Mesenchymal stem cell (in vitro differentiated cells and primary cell): ENCODE data around the gene CSPG4.
A peak's percentile ranks its signal among the peaks of the same experiment; 100 is the strongest.

Source experiments
- DNase-seq: peaks from one replicate; pipeline ENCODE4 v3.0.0-alpha.2; 2013
- H2AFZ ChIP-seq: one replicate; pipeline ENCODE4 v1.6.1; 2013; ENCODE audit warnings: low read depth, mild to moderate bottlenecking, control low read depth, inconsistent platforms, low read length, moderate library complexity
- H2AK5ac ChIP-seq: 2 replicates; pipeline ENCODE4 v1.6.1; 2013; ENCODE audit warnings: low read length, moderate library complexity, mild to moderate bottlenecking, inconsistent platforms; ENCODE audit not compliant: severe bottlenecking
- H2BK120ac ChIP-seq: one replicate; pipeline ENCODE4 v1.6.1; 2013; ENCODE audit warnings: low read depth, mild to moderate bottlenecking, inconsistent platforms, low read length, moderate library complexity
- H2BK12ac ChIP-seq, 2 experiments: one replicate each; pipeline ENCODE4 v1.6.1; 2013; ENCODE audit warnings: inconsistent platforms in 2 of 2, low read length in 2 of 2, mild to moderate bottlenecking in 2 of 2, moderate library complexity in 2 of 2, control low read depth in 1 of 2
- H2BK15ac ChIP-seq: one replicate; pipeline ENCODE4 v1.6.1; 2013; ENCODE audit warnings: mild to moderate bottlenecking, low read depth, inconsistent platforms; ENCODE audit not compliant: poor library complexity, severe bottlenecking
- H2BK5ac ChIP-seq: 2 replicates; pipeline ENCODE4 v1.6.1; 2013; ENCODE audit warnings: low read depth, mild to moderate bottlenecking, low read length, control low read depth, inconsistent platforms; ENCODE audit not compliant: poor library complexity, severe bottlenecking
- H3K14ac ChIP-seq, 2 experiments: one replicate each; pipeline ENCODE4 v1.6.1; 2013; ENCODE audit warnings: inconsistent platforms in 2 of 2, low read length in 2 of 2, control low read depth in 1 of 2, mild to moderate bottlenecking in 1 of 2, moderate library complexity in 1 of 2
- H3K18ac ChIP-seq, 2 experiments: one replicate each; pipeline ENCODE4 v1.6.1; 2013; ENCODE audit warnings: inconsistent platforms in 2 of 2, low read length in 2 of 2, control low read depth in 1 of 2, low read depth in 1 of 2, mild to moderate bottlenecking in 1 of 2
- H3K23ac ChIP-seq, 2 experiments: one replicate each; pipeline ENCODE4 v1.6.1; 2013; ENCODE audit warnings: inconsistent platforms in 2 of 2, low read length in 2 of 2, mild to moderate bottlenecking in 2 of 2, moderate library complexity in 2 of 2, control low read depth in 1 of 2
- H3K27ac ChIP-seq: 2 replicates; pipeline ENCODE4 v1.5.1; 2013; ENCODE audit warnings: mild to moderate bottlenecking, moderate library complexity, low read length, control low read depth, inconsistent platforms; ENCODE audit not compliant: poor library complexity, severe bottlenecking
- H3K27me3 ChIP-seq, 2 experiments: 2 replicates each; pipeline versions ENCODE4 v1.6.1 to v1.7.0; 2013; ENCODE audit warnings: low read length in 2 of 2, mild to moderate bottlenecking in 2 of 2, moderate library complexity in 2 of 2, control low read depth in 1 of 2, inconsistent platforms in 1 of 2; ENCODE audit not compliant: control insufficient read depth in 1 of 2, insufficient read depth in 1 of 2
- H3K36me3 ChIP-seq, 2 experiments: 2 replicates each; pipeline versions ENCODE4 v1.6.1 to v1.7.0; 2013; ENCODE audit warnings: low read length in 2 of 2, control low read depth in 1 of 2, inconsistent platforms in 1 of 2, low read depth in 1 of 2, mild to moderate bottlenecking in 1 of 2; ENCODE audit not compliant: insufficient read depth in 2 of 2, control insufficient read depth in 1 of 2
- H3K4ac ChIP-seq, 2 experiments: one replicate each; pipeline ENCODE4 v1.6.1; 2013; ENCODE audit warnings: inconsistent platforms in 2 of 2, low read length in 2 of 2, mild to moderate bottlenecking in 2 of 2, moderate library complexity in 2 of 2, control low read depth in 1 of 2, low read depth in 1 of 2
- H3K4me1 ChIP-seq: 2 replicates; pipeline ENCODE4 v1.6.1; 2013; ENCODE audit warnings: low read depth, low read length, control low read depth; ENCODE audit not compliant: control insufficient read depth, insufficient read depth
- H3K4me2 ChIP-seq: 2 replicates; pipeline ENCODE4 v1.6.1; 2013; ENCODE audit warnings: low read length, mild to moderate bottlenecking, inconsistent platforms; ENCODE audit not compliant: poor library complexity, severe bottlenecking
- H3K4me3 ChIP-seq, 2 experiments: 2 replicates each; pipeline versions ENCODE4 v1.5.1 to v1.7.0; 2013; ENCODE audit warnings: low read length in 2 of 2, mild to moderate bottlenecking in 2 of 2, control low read depth in 1 of 2, low read depth in 1 of 2; ENCODE audit not compliant: insufficient read depth in 1 of 2
- H3K79me1 ChIP-seq: replicated peaks from 2 replicates; pipeline ENCODE4 v1.6.1; 2013; ENCODE audit warnings: mild to moderate bottlenecking, control low read depth, low read length, inconsistent platforms; ENCODE audit not compliant: poor library complexity, severe bottlenecking
- H3K9ac ChIP-seq: 2 replicates; pipeline ENCODE4 v1.7.0; 2013; ENCODE audit warnings: mild to moderate bottlenecking, low read length, moderate library complexity
- H3K9me3 ChIP-seq: 2 replicates; pipeline ENCODE4 v1.7.0; 2013; ENCODE audit warnings: mild to moderate bottlenecking, low read length; ENCODE audit not compliant: control insufficient read depth
- H4K8ac ChIP-seq: one replicate; pipeline ENCODE4 v1.6.1; 2013; ENCODE audit warnings: inconsistent platforms, mild to moderate bottlenecking, low read length, moderate library complexity
- H4K91ac ChIP-seq: one replicate; pipeline ENCODE4 v1.6.1; 2013; ENCODE audit warnings: mild to moderate bottlenecking, low read length, inconsistent platforms
- WGBS: methylation state at CpG from one replicate; pipeline ENCODE4 v1.1.7; 2013; ENCODE audit warnings: mixed read lengths; 5-methylcytosine and 5-hydroxymethylcytosine counted together

The CSPG4 gene

DNA sequence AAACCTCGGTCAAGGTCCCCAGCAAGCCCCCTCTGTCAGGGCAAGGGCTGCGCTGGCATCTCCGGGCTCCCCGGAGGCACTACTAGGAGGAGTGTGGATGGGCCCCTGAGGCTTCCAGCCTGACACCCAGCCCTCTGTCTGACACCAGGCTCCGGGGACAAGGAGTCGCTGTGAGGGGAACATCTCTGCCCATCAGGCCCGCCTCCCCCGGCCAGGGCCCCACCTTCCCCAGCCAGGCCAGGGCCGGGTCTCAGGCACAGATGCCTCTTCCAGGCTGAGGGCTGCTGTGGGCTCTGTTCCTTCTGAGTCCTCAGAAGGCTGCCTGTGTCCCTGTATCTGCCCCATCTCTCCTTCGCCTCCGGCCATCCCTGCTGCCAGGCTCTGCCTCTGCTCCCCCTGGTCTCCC is 15.8 kb downstream of the CSPG4 start:
- H2BK15ac ChIP-seq: peak overlapping the region; percentile 44
- no peak overlapping the region for H3K4me2 ChIP-seq
- peaks cover 42% of the 10 kb centered on the region for H3K4me1 ChIP-seq
- peak overlapping the region in 1 of 2 experiments; percentile 66 for H3K14ac ChIP-seq
- H3K27ac ChIP-seq: no peak overlapping the region
- peak overlapping the region; percentile 29 for H4K8ac ChIP-seq
- WGBS: 75% methylated on average over 11 of the region's 11 CpGs
- peak overlapping the region; percentile 18 to 68 for H3K18ac ChIP-seq
- H3K36me3 ChIP-seq: no peaks in the 10 kb centered on the region
- H2BK5ac ChIP-seq: no peak overlapping the region
- no peak overlapping the region for H3K4me3 ChIP-seq
- H4K91ac ChIP-seq: peak overlapping the region; percentile 71
- H3K23ac ChIP-seq: peak overlapping the region in 1 of 2 experiments; percentile 9
- H3K79me1 ChIP-seq: peaks cover 2% of the 10 kb centered on the region
- H3K9ac ChIP-seq: no peak overlapping the region
- H3K4ac ChIP-seq: peak overlapping the region in 1 of 2 experiments; percentile 20
- H2AFZ ChIP-seq: no peak overlapping the region
- no peaks in the 10 kb centered on the region for H3K9me3 ChIP-seq
- peak overlapping the region; percentile 47 for H2AK5ac ChIP-seq
- peak overlapping the region; percentile 54 for H2BK120ac ChIP-seq
- H2BK12ac ChIP-seq: peak overlapping the region; percentile 45 to 83
- no peak for DNase-seq
- no peaks in the 10 kb centered on the region for H3K27me3 ChIP-seq

DNA sequence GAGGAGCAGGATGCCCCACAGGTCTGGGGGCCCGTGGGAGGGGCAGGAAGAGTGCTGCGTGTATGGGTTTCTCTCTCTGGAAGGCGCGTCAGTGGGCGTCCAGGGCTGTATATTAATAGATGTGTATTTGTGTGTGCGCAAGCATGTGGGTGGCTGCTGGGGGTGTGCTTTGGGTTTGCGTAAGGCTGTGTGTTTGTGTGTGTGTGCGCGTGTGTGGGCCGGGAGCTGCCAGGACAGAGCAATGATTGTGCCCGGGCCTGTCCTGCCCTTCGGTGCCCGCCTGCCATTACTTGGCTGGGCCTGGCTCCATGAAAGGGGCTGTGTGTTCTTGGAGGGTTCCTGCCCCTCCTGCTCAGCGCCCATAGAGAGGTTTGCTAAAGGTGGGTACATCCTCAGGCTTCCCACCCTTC is 16.3 kb downstream of the CSPG4 start:
- Histone ChIP-seq H3K4ac (no peak overlapping the region), H4K8ac (peak overlapping the region; percentile 12), H3K4me1 (peaks cover 42% of the 10 kb centered on the region), H2BK15ac (peak overlapping the region; percentile 62), H2BK120ac (peak overlapping the region; percentile 54), H3K9ac (no peak overlapping the region), H4K91ac (peak overlapping the region; percentile 71), H3K36me3 (no peaks in the 10 kb centered on the region), H3K79me1 (peaks cover 2% of the 10 kb centered on the region), H3K9me3 (no peaks in the 10 kb centered on the region), H3K27me3 (no peaks in the 10 kb centered on the region), H2BK5ac (no peak overlapping the region), H2BK12ac (peak overlapping the region; percentile 42 to 83), H3K18ac (peak overlapping the region in 1 of 2 experiments; percentile 72), H2AK5ac (peak overlapping the region; percentile 47), H3K4me2 (no peak overlapping the region), H3K23ac (peak overlapping the region in 1 of 2 experiments; percentile 46), H3K4me3 (no peak overlapping the region), H3K14ac (peak overlapping the region in 1 of 2 experiments; percentile 35), H2AFZ (no peak overlapping the region), H3K27ac (no peak overlapping the region)
- 98% methylated on average over 13 of the region's 14 CpGs for WGBS
- DNase-seq: no peak

- Histone ChIP-seq H3K27me3 (no peaks in the 10 kb centered on the region), H2BK5ac (no peak overlapping the region), H3K4me1 (peaks cover 42% of the 10 kb centered on the region), H2AFZ (no peak overlapping the region), H2BK15ac (peak overlapping the region; percentile 62), H2BK120ac (no peak overlapping the region), H3K4ac (no peak overlapping the region), H2AK5ac (peak overlapping the region; percentile 26), H3K4me2 (no peak overlapping the region), H3K9ac (no peak overlapping the region), H3K18ac (peak overlapping the region; percentile 16 to 72), H2BK12ac (peak overlapping the region in 1 of 2 experiments; percentile 79), H3K23ac (no peak overlapping the region), H4K91ac (no peak overlapping the region), H3K36me3 (no peaks in the 10 kb centered on the region), H3K14ac (peak overlapping the region in 1 of 2 experiments; percentile 29), H3K9me3 (no peaks in the 10 kb centered on the region), H3K79me1 (peaks cover 2% of the 10 kb centered on the region), H4K8ac (peak overlapping the region; percentile 9), H3K4me3 (no peak overlapping the region), H3K27ac (no peak overlapping the region)
- no peak for DNase-seq
- 74% methylated on average over 7 of the region's 7 CpGs for WGBS
Observed at GRCh38 chr15:75695634-75696310, 16.9 kb downstream of the CSPG4 start.

- Histone ChIP-seq H2AFZ (no peak overlapping the region), H3K14ac (no peak overlapping the region), H2BK12ac (peak overlapping the region in 1 of 2 experiments; percentile 79), H3K9ac (peak overlapping the region; percentile 87), H3K27ac (peak overlapping the region; percentile 82), H3K27me3 (no peaks in the 10 kb centered on the region), H3K4me3 (no peak overlapping the region), H4K8ac (peak overlapping the region; percentile 9), H2BK5ac (no peak overlapping the region), H3K9me3 (no peaks in the 10 kb centered on the region), H3K79me1 (no peaks in the 10 kb centered on the region), H3K23ac (no peak overlapping the region), H2AK5ac (no peak overlapping the region), H3K18ac (peak overlapping the region; percentile 16 to 52), H3K4ac (no peak overlapping the region), H2BK120ac (no peak overlapping the region), H3K4me1 (peaks cover 41% of the 10 kb centered on the region), H3K36me3 (peaks cover 0 to 5% of the 10 kb centered on the region in 2 experiments), H2BK15ac (no peak overlapping the region), H4K91ac (peak overlapping the region; percentile 54), H3K4me2 (no peak overlapping the region)
- WGBS: 47% methylated on average over 4 of the region's 6 CpGs
- DNase-seq: no peak
Observed at GRCh38 chr15:75695220-75695619, 17.4 kb downstream of the CSPG4 start.
